Testis (tissue), 3 donors: Measurements from ENCODE around the gene CCDC7. TPM values are rescaled to one million over a fixed set of nuclear protein-coding genes. Genes with fewer than 3 reads are reported as not detected.

ENCODE experiments used
- DNase-seq: peaks from one replicate; pipeline ENCODE4 v3.0.0-alpha.2; 2019
- H3K27ac ChIP-seq, 2 donors: fragments of 200-600 bp; sonication (generic); one replicate each; pipeline ENCODE4 v1.5.1; 2019
- H3K27me3 ChIP-seq: fragments of 200-600 bp; sonication (generic); one replicate; pipeline ENCODE4 v1.5.1; 2019
- H3K36me3 ChIP-seq: fragments of 200-600 bp; sonication (generic); one replicate; pipeline ENCODE4 v1.5.1; 2017; ENCODE audit warnings: low read depth; ENCODE audit errors: missing control alignments
- H3K4me1 ChIP-seq: fragments of 200-600 bp; sonication (generic); one replicate; pipeline ENCODE4 v1.5.1; 2019
- H3K4me3 ChIP-seq, 2 donors: fragments of 200-600 bp; sonication (generic); one replicate each; pipeline ENCODE4 v1.5.1; 2017 to 2019
- H3K9me3 ChIP-seq: fragments of 200-600 bp; sonication (generic); one replicate; pipeline ENCODE4 v1.5.1; 2017
- POLR2A ChIP-seq: fragments of 450-650 bp; IDR thresholded peaks from one replicate; pipeline ENCODE4 v1.6.1; 2017; ENCODE audit warnings: antibody characterized with exemption, mild to moderate bottlenecking, moderate library complexity
- WGBS, 2 donors: methylation state at CpG; one replicate each; pipeline ENCODE4 v1.1.5; 2018; 5-methylcytosine and 5-hydroxymethylcytosine counted together
- intact Hi-C: fragments of 100-400 bp; cut with DNase I; formaldehyde crosslinking; loops from one replicate; pipeline ENCODE4 v1.15.1; 2023; ENCODE audit warnings: low total_unique reads
- polyA plus RNA-seq: library from polyadenylated mRNA; stranded (reverse); fragments of 350-450 nt; fragmentation: Illumina TruSeq; extraction: RNeasy Lipid Tissue Mini Kit (QIAGEN cat#74804); gene quantifications from one replicate; pipeline ENCODE4 v1.2.3, GENCODE V29; 2014; ENCODE audit warnings: low read depth, low replicate concordance; ENCODE audit not compliant: insufficient read depth
- total RNA-seq, 2 donors: library from RNA; depleted of rRNA; stranded (reverse); fragments of >200 nt; gene quantifications; one replicate each; pipeline ENCODE4 v1.2.3, GENCODE V29; 2016
- TF ChIP-seq, protein P1 (sequence below), 3 experiments: fragments of 450-650 bp in 2 of 3; fragments of 200-600 bp in 1 of 3; sonication (generic) in 1 of 3; IDR thresholded peaks; one replicate each; pipeline ENCODE4 v1.5.1; 2016 to 2019; ENCODE audit warnings: antibody characterized with exemption in 3 of 3, mild to moderate bottlenecking in 2 of 3, moderate library complexity in 1 of 3

Gene CCDC7
- total and polyA plus RNA-seq, 3 donors from 2014 or later = 74.0 to 146 (median 74.5) TPM

DNA sequence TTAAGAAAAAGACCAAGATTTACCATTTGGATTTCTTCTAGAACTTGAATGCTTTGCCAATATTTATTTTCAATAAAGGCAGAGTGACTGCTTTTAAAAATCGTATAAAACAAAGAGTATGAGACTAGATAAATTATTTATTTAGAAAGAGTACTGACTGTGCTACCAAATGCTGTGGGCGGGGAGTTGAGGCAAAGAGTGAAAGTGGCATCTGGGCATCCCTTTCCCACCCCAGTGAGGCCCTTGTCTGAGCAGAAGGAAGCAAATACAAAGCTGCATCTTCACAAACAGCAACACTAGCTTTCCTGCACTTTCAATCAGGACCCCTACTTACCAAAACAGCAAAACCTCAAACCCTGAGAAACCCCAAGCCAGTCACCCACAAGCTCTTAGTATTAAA, 477.2 kb downstream of the CCDC7 start:
- H3K4me3 ChIP-seq = no peak overlapping the region
- no peaks in the 10 kb centered on the region for H3K9me3 ChIP-seq
- no peaks in the 10 kb centered on the region for H3K4me1 ChIP-seq
- no peak for DNase-seq
- WGBS, 2 donors = 81 to 90% methylated on average over 2 of the region's 2 CpGs
- intact Hi-C loops = no loop called here
- H3K27me3 ChIP-seq = no peaks in the 10 kb centered on the region
- no peaks in the 10 kb centered on the region for H3K36me3 ChIP-seq
- TF ChIP-seq POLR2A = no peak
- TF ChIP-seq, protein P1, sequence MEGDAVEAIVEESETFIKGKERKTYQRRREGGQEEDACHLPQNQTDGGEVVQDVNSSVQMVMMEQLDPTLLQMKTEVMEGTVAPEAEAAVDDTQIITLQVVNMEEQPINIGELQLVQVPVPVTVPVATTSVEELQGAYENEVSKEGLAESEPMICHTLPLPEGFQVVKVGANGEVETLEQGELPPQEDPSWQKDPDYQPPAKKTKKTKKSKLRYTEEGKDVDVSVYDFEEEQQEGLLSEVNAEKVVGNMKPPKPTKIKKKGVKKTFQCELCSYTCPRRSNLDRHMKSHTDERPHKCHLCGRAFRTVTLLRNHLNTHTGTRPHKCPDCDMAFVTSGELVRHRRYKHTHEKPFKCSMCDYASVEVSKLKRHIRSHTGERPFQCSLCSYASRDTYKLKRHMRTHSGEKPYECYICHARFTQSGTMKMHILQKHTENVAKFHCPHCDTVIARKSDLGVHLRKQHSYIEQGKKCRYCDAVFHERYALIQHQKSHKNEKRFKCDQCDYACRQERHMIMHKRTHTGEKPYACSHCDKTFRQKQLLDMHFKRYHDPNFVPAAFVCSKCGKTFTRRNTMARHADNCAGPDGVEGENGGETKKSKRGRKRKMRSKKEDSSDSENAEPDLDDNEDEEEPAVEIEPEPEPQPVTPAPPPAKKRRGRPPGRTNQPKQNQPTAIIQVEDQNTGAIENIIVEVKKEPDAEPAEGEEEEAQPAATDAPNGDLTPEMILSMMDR (IDR thresholded peaks at IDR 0.05) = no peak
- H3K27ac ChIP-seq = no peak overlapping the region

DNA sequence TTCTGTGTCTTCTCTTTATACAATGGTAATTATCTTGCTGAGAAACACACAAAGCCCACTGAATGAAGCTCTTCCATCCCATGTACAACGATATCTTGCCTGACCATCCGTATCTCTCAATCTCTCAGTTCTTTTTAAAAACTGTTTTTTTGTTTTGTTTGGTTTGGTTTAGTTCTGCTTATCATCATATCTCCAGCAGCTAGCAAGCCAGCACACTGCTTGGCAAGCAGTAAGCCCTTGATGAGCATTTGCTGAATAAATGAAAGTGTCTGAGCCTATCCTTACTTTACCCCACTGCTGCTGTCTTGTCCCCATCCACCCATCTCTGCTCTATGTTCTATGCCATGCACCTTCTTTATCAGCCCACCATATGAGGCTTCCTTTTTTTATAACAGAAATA, 477.9 kb downstream of the CCDC7 start:
- 75 to 80% methylated on average over 2 of the region's 2 CpGs for WGBS, 2 donors
- H3K4me1 ChIP-seq = no peaks in the 10 kb centered on the region
- no peaks in the 10 kb centered on the region for H3K36me3 ChIP-seq
- DNase-seq = no peak
- H3K9me3 ChIP-seq = no peaks in the 10 kb centered on the region
- H3K4me3 ChIP-seq = no peak overlapping the region
- intact Hi-C loops = no loop called here
- no peak overlapping the region for H3K27ac ChIP-seq
- no peaks in the 10 kb centered on the region for H3K27me3 ChIP-seq
- no peak for TF ChIP-seq POLR2A
- TF ChIP-seq, protein P1 (IDR thresholded peaks at IDR 0.05) = no peak

Other genes starting within 250 kb of the CCDC7 start
- 10 to 100 TPM; 65.4 to 65.8 TPM for gene EPC1, start 99.0 kb upstream of the CCDC7 start, total RNA-seq
- gene EPC1, start 99.0 kb upstream of the CCDC7 start, polyA plus RNA-seq = 34.8 TPM